Measurements from ENCODE around the gene MPZL1.

The MPZL1 gene

DNA sequence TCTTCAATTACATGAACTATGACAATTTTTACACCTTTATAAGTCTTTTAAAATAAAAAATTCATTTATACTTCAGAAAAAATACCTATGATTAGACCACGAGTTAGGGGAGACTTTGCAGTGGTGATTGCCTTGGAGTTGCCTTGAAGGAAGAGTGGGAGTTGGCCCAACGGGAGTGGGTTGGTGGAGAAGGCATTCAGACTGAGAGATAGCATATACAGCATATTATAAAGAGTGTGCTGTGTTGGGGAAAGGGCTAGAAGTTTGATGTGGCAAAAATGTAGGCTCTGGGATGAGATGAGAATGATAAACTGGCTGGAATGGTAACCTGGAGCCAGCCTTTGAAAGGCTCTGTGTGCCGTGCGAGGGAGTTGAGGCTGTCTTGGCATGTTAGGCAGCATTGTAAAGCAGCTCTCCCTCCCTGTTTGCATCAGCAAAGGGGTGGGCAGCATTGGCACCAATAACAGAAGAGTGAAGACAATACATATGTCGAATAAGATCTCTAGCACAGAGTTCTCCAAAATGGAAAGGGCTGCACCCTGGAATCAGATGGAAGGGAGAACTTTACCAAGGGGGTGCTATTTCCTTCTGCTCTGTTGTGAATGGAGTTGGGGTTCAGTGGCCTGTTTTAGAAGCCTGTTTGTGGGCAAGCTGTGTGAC is 24.4 kb downstream of the MPZL1 start:
- Histone ChIP-seq H3K4me3 (replicated peaks; ENCODE audit: insufficient read depth, low read length) (no peak overlapping the region), H3K27ac (replicated peaks) (no peak overlapping the region), H3K27me3 (ENCODE audit: insufficient read depth, poor library complexity, severe bottlenecking) (no peaks in the 10 kb centered on the region)
- TF ChIP-seq POLR2AphosphoS5 (IDR thresholded peaks at IDR 0.05; ENCODE audit: low read depth) (no peak), SPI1 (IDR thresholded peaks at IDR 0.05; ENCODE audit: borderline replicate concordance, low read depth) (no peak), GABPA (IDR thresholded peaks at IDR 0.05; ENCODE audit: low read depth) (no peak)
- TF ChIP-seq, protein P1, sequence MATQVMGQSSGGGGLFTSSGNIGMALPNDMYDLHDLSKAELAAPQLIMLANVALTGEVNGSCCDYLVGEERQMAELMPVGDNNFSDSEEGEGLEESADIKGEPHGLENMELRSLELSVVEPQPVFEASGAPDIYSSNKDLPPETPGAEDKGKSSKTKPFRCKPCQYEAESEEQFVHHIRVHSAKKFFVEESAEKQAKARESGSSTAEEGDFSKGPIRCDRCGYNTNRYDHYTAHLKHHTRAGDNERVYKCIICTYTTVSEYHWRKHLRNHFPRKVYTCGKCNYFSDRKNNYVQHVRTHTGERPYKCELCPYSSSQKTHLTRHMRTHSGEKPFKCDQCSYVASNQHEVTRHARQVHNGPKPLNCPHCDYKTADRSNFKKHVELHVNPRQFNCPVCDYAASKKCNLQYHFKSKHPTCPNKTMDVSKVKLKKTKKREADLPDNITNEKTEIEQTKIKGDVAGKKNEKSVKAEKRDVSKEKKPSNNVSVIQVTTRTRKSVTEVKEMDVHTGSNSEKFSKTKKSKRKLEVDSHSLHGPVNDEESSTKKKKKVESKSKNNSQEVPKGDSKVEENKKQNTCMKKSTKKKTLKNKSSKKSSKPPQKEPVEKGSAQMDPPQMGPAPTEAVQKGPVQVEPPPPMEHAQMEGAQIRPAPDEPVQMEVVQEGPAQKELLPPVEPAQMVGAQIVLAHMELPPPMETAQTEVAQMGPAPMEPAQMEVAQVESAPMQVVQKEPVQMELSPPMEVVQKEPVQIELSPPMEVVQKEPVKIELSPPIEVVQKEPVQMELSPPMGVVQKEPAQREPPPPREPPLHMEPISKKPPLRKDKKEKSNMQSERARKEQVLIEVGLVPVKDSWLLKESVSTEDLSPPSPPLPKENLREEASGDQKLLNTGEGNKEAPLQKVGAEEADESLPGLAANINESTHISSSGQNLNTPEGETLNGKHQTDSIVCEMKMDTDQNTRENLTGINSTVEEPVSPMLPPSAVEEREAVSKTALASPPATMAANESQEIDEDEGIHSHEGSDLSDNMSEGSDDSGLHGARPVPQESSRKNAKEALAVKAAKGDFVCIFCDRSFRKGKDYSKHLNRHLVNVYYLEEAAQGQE (IDR thresholded peaks at IDR 0.05; ENCODE audit: insufficient replicate concordance, low read depth), result no peak
- TF ChIP-seq, protein P2, sequence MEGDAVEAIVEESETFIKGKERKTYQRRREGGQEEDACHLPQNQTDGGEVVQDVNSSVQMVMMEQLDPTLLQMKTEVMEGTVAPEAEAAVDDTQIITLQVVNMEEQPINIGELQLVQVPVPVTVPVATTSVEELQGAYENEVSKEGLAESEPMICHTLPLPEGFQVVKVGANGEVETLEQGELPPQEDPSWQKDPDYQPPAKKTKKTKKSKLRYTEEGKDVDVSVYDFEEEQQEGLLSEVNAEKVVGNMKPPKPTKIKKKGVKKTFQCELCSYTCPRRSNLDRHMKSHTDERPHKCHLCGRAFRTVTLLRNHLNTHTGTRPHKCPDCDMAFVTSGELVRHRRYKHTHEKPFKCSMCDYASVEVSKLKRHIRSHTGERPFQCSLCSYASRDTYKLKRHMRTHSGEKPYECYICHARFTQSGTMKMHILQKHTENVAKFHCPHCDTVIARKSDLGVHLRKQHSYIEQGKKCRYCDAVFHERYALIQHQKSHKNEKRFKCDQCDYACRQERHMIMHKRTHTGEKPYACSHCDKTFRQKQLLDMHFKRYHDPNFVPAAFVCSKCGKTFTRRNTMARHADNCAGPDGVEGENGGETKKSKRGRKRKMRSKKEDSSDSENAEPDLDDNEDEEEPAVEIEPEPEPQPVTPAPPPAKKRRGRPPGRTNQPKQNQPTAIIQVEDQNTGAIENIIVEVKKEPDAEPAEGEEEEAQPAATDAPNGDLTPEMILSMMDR (IDR thresholded peaks at IDR 0.05; ENCODE audit: insufficient read depth, low read length), result no peak
- no peak for DNase-seq (ENCODE audit: low read depth in 1 of 2, low spot score in 1 of 2)

DNA sequence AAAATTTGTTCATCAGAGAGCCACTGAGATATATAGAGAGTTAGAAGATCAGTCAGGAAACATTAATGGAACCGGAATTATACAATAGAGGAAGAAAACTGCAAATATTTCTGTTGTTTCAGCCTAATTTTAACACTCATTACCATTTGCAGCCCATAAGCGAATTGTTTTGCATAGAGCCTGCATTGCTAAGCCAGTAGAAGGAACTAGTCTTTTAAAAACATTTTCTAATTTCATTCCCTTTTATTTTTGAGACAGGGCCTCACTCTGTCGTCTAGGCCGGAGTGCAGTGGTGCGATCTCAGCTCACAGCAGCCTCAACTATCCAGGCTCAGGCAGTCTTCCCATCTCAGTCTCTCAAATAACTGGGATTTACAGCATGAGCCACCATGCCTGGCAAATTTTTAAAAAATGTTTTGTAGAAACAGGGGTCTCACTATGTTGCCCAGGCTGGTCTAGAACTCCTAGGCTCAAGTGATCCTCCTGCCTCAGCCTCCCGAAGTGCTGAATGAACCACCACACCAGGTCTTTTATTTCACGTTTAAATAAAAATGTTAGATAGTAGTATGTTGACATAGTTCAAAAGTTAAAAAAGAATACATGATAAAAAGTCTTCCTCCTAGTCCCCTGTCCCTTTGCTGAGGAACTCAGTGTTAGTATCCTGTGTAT is 25.3 kb downstream of the MPZL1 start:
- Histone ChIP-seq H3K4me3 (replicated peaks; ENCODE audit: insufficient read depth, low read length) (no peak overlapping the region), H3K27me3 (ENCODE audit: insufficient read depth, poor library complexity, severe bottlenecking) (no peaks in the 10 kb centered on the region), H3K27ac (replicated peaks) (no peak overlapping the region; the same call in 1 of the 2 replicates)
- TF ChIP-seq SPI1 (IDR thresholded peaks at IDR 0.05; ENCODE audit: borderline replicate concordance, low read depth) (no peak), GABPA (IDR thresholded peaks at IDR 0.05; ENCODE audit: low read depth) (no peak), POLR2AphosphoS5 (IDR thresholded peaks at IDR 0.05; ENCODE audit: low read depth) (no peak)
- TF ChIP-seq, protein P1 (IDR thresholded peaks at IDR 0.05; ENCODE audit: insufficient replicate concordance, low read depth), result no peak
- TF ChIP-seq, protein P2 (IDR thresholded peaks at IDR 0.05; ENCODE audit: insufficient read depth, low read length), result no peak
- DNase-seq (ENCODE audit: low read depth in 1 of 2, low spot score in 1 of 2), result no peak

DNA sequence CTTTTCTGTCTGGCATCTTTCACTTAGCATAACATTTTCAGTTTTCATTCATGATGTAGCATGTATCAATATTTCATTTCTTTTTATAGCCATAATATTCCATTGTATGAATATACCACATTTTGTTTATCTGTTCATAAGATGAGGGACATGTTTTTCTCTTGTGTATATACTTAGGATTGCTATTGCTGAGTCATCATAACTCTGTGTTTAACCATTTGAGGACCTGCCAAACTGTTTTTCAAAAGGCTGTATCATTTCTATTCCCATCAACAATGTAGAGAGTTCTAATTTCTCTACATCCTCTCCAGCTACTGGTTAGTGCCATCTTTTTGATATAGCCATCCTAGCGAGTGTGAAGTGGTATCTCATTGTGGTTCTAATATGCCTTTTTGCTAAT is 26.2 kb downstream of the MPZL1 start:
- TF ChIP-seq, protein P1 (IDR thresholded peaks at IDR 0.05; ENCODE audit: insufficient replicate concordance, low read depth), result no peak
- TF ChIP-seq SPI1 (IDR thresholded peaks at IDR 0.05; ENCODE audit: borderline replicate concordance, low read depth) (no peak), GABPA (IDR thresholded peaks at IDR 0.05; ENCODE audit: low read depth) (no peak), POLR2AphosphoS5 (IDR thresholded peaks at IDR 0.05; ENCODE audit: low read depth) (no peak)
- TF ChIP-seq, protein P2 (IDR thresholded peaks at IDR 0.05; ENCODE audit: insufficient read depth, low read length), result no peak
- Histone ChIP-seq H3K27me3 (ENCODE audit: insufficient read depth, poor library complexity, severe bottlenecking) (no peaks in the 10 kb centered on the region), H3K27ac (replicated peaks) (no peak overlapping the region), H3K4me3 (replicated peaks; ENCODE audit: insufficient read depth, low read length) (no peak overlapping the region)
- no peak for DNase-seq (ENCODE audit: low read depth in 1 of 2, low spot score in 1 of 2)

Data from HL-60 (cell line).